ENCODE measurements around the gene KRTAP12-1.
"Not testable (repeated sequence)": the region's sequence is repeated elsewhere in the genome, so short reads cannot be mapped to it uniquely, and the experiment has no call there.

KRTAP12-1 gene

DNA sequence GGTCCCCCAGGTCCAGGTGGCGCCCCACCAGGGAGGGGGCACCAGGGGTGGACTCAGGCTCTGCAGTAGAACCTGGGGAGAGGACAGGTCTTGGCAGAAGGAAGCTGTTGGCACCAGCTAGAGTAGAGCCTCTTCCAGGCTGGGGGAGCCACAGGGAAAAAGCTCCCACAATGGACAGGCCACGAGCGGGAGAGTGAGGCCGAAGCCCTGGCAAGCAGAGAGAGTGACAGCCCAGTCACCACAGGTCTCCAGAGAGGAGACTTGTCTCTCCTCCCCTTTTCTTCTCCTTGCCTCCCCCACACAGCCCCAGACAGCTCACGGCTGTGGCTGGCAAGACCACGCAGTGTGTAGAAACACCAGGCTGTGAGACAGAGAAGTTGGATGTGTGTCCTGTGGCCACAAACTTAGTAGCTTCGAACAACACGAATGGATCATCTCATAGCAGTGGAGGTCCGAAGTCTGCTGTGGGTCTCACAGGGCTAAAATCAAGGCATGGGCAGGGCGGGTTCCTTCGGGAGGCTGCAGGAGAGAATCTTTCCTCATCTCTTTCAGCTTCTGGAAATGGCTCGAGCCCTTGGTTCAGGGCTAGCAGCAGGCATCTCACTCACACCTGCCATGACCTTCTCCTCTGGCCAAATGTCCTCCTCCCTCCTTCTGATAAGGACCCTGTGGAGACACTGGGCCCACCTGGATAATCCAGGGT lies 30.8 kb downstream of the KRTAP12-1 start:
- no peak overlapping the region for H3K4me3 ChIP-seq
- no peak overlapping the region for H3K27ac ChIP-seq

DNA sequence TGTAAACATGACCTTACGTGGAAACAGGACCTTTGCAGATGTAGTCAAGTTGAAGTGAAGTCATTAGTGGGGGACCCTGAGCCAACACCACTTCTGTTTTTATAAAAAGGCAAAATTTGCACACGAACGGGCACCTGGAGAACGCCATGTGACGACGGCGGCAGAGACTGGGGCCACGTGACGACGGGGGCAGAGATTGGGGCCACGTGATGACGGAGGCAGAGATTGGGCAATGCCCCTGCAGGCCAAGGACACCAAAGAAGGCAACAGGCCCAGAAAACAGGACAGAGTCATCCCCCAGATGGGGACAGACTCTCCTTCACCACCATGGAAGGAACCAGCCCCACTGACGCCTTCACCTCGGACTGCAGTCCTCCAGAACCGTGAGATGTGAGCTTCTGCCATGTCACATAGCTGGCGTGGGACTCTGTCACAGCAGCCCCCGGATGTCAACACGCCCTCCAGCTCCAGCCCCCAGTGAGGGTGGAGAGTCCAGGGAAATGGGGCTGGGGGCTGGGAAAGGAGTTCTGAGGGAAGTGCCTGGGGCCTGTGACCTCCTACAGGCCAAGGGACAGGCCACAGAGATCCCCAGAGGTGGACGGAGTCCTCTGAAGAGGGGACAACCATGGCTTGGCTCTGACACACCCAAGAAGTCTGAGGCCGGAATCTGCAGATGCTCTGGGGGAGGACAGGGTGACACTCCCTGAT lies 31.5 kb downstream of the KRTAP12-1 start:
- Histone ChIP-seq H3K27ac (no peak overlapping the region), H3K4me3 (no peak overlapping the region)

- Histone ChIP-seq H3K4me3 (no peak overlapping the region), H3K27ac (no peak overlapping the region)
These were observed 32.4 kb downstream of the KRTAP12-1 start for GRCh38 chr21:44649521-44650100.

- Histone ChIP-seq H3K4me3 (no peak overlapping the region), H3K27ac (no peak overlapping the region)
These were observed 33.2 kb downstream of the KRTAP12-1 start for GRCh38 chr21:44648557-44649311.

GRCh38 chr21:44647222-44647552 lies 34.8 kb downstream of the KRTAP12-1 start:
- H3K27ac ChIP-seq, result no peak overlapping the region
- no peak overlapping the region for H3K4me3 ChIP-seq

DNA sequence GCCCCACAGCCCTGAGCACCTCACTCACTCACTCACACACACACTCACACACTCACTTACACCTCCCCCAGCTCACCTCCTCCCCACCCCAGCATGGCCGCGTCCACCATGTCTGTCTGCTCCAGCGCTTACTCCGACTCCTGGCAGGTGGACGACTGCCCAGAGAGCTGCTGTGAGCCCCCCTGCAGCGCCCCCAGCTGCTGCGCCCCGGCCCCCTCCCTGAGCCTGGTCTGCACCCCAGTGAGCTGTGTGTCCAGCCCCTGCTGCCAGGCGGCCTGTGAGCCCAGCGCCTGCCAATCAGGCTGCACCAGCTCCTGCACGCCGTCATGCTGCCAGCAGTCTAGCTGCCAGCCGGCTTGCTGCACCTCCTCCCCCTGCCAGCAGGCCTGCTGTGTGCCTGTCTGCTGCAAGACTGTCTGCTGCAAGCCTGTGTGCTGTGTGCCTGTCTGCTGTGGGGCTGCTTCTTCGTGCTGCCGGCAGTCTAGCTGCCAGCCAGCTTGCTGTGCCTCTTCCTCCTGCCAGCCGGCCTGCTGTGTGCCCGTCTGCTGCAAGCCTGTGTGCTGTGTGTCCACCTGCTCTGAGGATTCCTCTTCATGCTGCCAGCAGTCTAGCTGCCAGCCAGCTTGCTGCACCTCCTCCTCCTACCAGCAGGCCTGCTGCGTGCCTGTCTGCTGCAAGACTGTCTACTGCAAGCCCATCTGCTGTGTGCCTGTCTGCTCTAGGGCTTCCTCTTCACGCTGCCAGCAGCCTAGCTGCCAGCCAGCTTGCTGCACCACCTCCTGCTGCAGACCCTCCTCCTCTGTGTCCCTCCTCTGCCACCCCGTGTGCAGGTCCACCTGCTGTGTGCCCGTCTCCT lies 35.4 kb downstream of the KRTAP12-1 start, which contains the start of gene KRTAP10-11:
KRTAP10-11 (plus strand) TSS at position 49 of the 856 bp plus-strand sequence; CDS start at position 94, 45 bp downstream.
- not testable (repeated sequence) for H3K27ac ChIP-seq, H3K4me3 ChIP-seq

DNA sequence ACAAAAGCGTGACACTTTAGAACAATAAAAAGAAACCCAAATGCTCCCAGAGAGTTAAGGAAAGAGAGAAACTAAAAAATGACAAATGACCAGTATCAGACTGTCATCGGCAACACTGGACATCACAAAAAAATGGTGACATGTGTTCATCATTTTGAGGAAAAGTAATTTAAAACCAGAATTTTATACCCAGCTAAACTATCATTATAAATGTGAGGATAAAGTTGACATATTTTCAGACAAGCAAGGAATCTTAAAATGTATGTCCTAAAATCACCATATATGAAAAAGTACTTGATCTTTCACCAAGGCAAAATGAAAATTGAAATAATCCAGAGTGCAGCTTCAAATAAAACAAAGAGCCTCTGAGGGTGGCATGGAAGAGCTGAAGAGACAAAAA lies 37.1 kb downstream of the KRTAP12-1 start:
- H3K4me3 ChIP-seq, result no peak overlapping the region

DNA sequence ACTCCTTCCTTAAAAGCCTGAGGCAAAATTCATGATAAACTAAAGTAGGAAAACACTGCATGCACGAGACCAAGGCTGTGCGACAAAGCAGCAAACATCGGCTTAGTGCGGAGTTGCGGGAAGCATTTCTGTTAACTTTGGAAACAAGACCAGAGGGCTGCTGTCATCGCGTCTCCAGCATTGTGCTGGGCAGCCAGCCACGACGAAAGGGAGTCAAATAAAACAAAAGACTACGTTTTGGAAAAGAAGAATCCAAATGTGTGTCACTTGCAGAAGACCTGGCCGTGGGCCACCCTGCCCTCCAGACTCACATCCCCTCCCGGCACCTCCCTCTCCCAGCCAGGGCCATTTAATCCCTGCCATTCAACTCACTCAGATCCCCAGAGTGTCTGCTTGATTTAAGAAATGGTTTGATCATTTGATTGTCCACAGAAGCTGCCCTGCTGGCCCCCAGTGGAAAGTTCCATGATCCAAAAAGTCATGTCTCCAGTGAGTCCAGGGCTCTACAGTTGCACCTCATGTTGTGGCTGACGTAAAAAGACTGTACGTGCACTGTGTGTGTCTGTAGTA lies 38.1 kb downstream of the KRTAP12-1 start:
- Histone ChIP-seq H3K4me3 (no peak overlapping the region), H3K27ac (no peak overlapping the region)

More for the DNA sequence above, 37.1 kb downstream of the KRTAP12-1 start:
- no peak overlapping the region for H3K27ac ChIP-seq

DNA sequence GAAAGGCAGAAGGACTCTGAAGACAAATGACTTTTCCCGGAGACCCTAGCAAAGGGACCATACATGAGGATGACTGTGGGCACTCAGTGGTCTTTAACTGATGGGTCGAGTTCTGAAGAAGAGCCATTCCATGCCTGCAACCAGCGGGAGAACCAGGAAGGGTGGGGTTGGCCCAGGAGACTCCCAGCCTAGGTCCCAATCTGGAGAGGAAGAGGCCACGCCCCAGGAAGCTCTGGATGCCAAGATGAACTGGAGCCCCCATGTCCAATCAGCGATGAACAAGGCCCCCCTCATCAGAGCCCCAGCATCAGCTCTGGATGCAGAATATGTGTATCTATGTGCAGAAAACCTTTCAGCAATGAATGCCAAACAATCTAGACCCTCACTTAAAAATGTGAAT lies 41.2 kb downstream of the KRTAP12-1 start:
- H3K4me3 ChIP-seq, result no peak overlapping the region
- no peak overlapping the region for H3K27ac ChIP-seq

- Histone ChIP-seq H3K4me3 (no peak overlapping the region), H3K27ac (no peak overlapping the region)
These were observed 42.7 kb downstream of the KRTAP12-1 start for GRCh38 chr21:44639331-44639655.

DNA sequence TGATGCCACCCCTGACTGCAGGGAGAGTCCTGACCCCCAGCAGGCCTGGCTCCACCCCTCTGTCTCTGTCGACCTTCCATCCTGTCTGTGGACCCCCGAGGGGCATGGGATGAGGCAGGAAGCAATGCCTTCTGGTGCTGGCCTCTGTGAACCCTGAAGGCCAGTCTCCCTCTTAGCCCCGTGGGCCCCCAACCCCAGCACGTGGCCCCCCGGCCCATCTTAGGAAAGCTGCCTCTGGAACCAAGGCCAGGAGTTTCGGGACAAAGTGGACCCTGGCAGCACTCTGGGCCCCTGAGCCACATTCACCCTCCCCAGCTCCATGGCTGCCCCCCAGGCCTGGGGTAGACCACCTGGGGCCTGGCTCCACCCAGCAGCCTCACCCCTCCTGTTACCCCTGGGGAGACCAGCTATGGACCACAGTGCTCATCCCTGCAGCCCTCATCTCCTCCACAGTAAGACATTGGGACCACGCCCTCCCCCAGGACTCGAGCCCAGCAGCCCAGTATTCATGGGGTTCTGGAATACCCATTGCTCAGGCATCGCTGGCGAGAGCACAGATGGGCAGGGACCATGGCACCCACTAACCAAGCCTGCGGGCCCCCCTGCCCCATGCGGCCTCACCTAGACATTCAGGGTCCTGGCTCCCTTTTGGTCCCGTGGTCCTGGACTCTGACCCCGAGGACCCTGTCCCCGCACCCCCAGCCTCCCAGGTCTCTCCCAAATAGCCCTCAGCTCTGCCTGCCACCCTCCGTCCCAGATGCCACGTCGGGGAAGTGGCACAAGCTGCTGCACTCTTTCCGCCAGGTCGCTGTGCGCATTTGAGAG lies 43.2 kb downstream of the KRTAP12-1 start:
- H3K4me3 ChIP-seq, H3K27ac ChIP-seq: not testable (repeated sequence)

- H3K4me3 ChIP-seq, H3K27ac ChIP-seq: not testable (repeated sequence)
These were observed 44.1 kb downstream of the KRTAP12-1 start for GRCh38 chr21:44637851-44638348.

GRCh38 chr21:44637018-44637850 lies 44.7 kb downstream of the KRTAP12-1 start, which contains the start of gene KRTAP10-10:
KRTAP10-10 (plus strand) TSS chr21:44637356; CDS start chr21:44637418, 62 bp downstream.
- H3K4me3 ChIP-seq, result no peak within 1 kb of the TSS
- no peak within 1 kb of the TSS for H3K27ac ChIP-seq

DNA sequence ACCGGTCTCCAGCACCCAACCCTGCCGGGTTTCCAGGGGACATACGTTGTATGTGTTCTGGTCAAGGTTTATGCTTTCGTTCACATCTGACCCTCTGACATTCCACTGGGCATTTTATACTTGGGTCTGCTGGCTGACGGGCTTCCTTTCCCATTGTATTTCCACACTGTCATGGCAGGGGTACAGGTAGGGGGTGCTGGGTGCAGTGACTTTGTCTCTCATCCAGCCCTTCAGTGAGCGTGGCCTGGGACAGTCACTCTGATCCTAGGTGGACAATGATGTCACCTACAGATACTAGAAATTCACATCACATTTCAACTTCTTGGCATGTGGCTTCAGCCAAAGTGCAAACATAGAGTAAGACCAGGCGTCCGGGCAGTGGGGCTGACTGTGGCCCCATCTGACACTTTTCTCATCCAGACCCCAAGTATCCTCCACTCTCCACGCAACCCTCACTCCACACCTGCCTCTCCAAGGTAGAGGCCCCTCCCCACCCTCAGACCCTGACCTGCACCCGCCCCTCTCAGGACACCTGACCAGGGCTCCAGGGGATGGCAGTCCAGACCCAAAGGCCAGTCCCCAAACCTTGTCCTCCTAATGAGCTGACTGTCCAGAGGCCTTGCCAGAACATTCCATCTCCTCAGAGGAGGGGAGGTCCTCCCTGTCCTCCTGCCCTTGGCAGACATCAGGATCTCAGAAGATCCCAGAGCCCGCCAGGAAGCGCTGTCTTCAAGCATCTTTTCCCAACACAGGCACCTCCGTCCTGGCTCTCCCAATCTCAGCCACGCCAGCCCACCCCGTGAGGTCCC lies 45.5 kb downstream of the KRTAP12-1 start:
- Histone ChIP-seq H3K27ac (no peak overlapping the region), H3K4me3 (no peak overlapping the region)

DNA sequence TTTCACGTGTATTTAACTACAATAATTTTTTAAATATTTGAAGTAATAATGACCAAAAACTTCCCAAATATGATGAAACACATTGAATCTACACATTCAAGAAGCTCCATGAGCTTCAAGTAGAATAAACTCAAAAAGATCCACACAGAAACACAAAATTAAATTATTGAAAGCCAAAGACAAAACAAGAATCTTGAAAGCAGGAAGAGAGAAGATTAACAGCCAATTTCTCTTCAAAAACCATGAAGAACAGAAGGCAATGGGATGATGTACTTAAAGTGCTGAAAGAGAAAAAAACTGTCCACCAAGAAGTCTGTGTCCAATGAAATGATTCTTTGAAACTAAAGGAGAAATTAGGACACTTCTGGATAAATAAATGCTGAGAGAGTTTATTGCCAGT lies 49.9 kb downstream of the KRTAP12-1 start:
- Histone ChIP-seq H3K27ac (no peak overlapping the region), H3K4me3 (no peak overlapping the region)
